PC-3 (cell line): Measurements from ENCODE around the gene FYN. TPM values are rescaled to one million over a fixed set of nuclear protein-coding genes. Genes with fewer than 3 reads are reported as not detected.

Source experiments
- ATAC-seq: fragments of 200-7000 bp; cut with Tn5 transposase; 2 replicates; pipeline ENCODE4 v1.9.1; 2020; ENCODE audit warnings: mild to moderate bottlenecking, moderate library complexity
- BruUV-seq: library from RNA; stranded (reverse); fragments of 400-500 nt; replicated peaks from 2 replicates; lab custom pipeline; 2021; lab: Mats Ljungman, UMichigan
- CTCF ChIA-PET: fragments of 300-600 bp; sonication (Branson Sonifier 250); formaldehyde crosslinking; loops from one replicate; lab custom pipeline; 2022; ENCODE audit warnings: antibody characterized with exemption; lab: Charles Lee
- POLR2A ChIA-PET: fragments of 300-600 bp; sonication (Branson Sonifier 250); formaldehyde crosslinking; loops from one replicate; lab custom pipeline; 2022; ENCODE audit warnings: antibody characterized with exemption; ENCODE audit not compliant: unreplicated experiment; lab: Charles Lee
- DNase-seq: peaks from one replicate; pipeline ENCODE4 v3.0.0-alpha.2; 2015
- H2AFZ ChIP-seq: fragments of 300-600 bp; sonication (generic); 2 replicates; pipeline ENCODE4 v1.6.0; 2016; ENCODE audit warnings: antibody characterized with exemption, low read length
- H3F3A ChIP-seq: fragments of 300-600 bp; sonication (generic); one replicate; pipeline ENCODE4 v1.6.0; 2017; ENCODE audit warnings: antibody characterized with exemption, low read length, control low read depth, mild to moderate bottlenecking; ENCODE audit not compliant: unreplicated experiment
- H3K27ac ChIP-seq: fragments of 300-600 bp; sonication (generic); 2 replicates; pipeline ENCODE4 v1.5.1; 2016; ENCODE audit warnings: mild to moderate bottlenecking, low read length
- H3K27me3 ChIP-seq: fragments of 300-600 bp; sonication (generic); 2 replicates; pipeline ENCODE4 v1.6.1; 2016; ENCODE audit warnings: low read length, mixed read lengths
- H3K36me3 ChIP-seq: fragments of 300-600 bp; sonication (generic); 2 replicates; pipeline ENCODE4 v1.6.1; 2016; ENCODE audit warnings: low read depth, mixed run types, low read length, mixed read lengths
- H3K4me1 ChIP-seq: fragments of 300-600 bp; sonication (generic); 2 replicates; pipeline ENCODE4 v1.5.1; 2016; ENCODE audit warnings: low read length; ENCODE audit not compliant: insufficient read depth
- H3K4me2 ChIP-seq: fragments of 300-600 bp; sonication (generic); 2 replicates; pipeline ENCODE4 v1.6.0; 2016; ENCODE audit warnings: low read length
- H3K4me3 ChIP-seq: fragments of 300-600 bp; sonication (generic); 2 replicates; pipeline ENCODE4 v1.5.1; 2016; ENCODE audit warnings: mild to moderate bottlenecking, low read length, mixed read lengths
- H3K79me2 ChIP-seq: fragments of 300-600 bp; sonication (generic); 2 replicates; pipeline ENCODE4 v1.6.1; 2017; ENCODE audit warnings: low read length, mixed read lengths
- H3K9ac ChIP-seq: fragments of 300-600 bp; sonication (generic); 2 replicates; pipeline ENCODE4 v1.6.0; 2016; ENCODE audit warnings: mild to moderate bottlenecking, low read length
- H3K9me2 ChIP-seq: fragments of 300-600 bp; sonication (generic); replicated peaks from 2 replicates; pipeline ENCODE4 v1.6.1; 2016; ENCODE audit warnings: mixed run types, low read length, mixed read lengths
- H3K9me3 ChIP-seq: fragments of 300-600 bp; sonication (generic); 2 replicates; pipeline ENCODE4 v1.6.1; 2016; ENCODE audit warnings: low read length, mixed read lengths
- H4K20me1 ChIP-seq: fragments of 300-600 bp; sonication (generic); 2 replicates; pipeline ENCODE4 v1.6.1; 2016; ENCODE audit warnings: low read length, mixed read lengths
- EZH2 ChIP-seq: fragments of 300-600 bp; sonication (generic); IDR thresholded peaks from one replicate; pipeline ENCODE4 v1.6.1; 2017; ENCODE audit warnings: antibody characterized with exemption, mild to moderate bottlenecking, low read length; ENCODE audit not compliant: unreplicated experiment
- EZH2phosphoT487 ChIP-seq: fragments of 300-600 bp; sonication (generic); IDR thresholded peaks from 2 replicates; pipeline ENCODE4 v1.6.1; 2018; ENCODE audit warnings: mild to moderate bottlenecking, antibody characterized with exemption, low read length, borderline replicate concordance
- intact Hi-C: fragments of 100-400 bp; cut with micrococcal nuclease; formaldehyde crosslinking; loops from 2 replicates; pipeline ENCODE4 v1.9.0; 2023
- total RNA-seq: library from RNA; depleted of rRNA; stranded (reverse); fragments of >200 nt; gene quantifications from 2 replicates; pipeline ENCODE4 v1.2.3, GENCODE V29; 2014
- TF ChIP-seq, protein P1 (sequence below): fragments of 300-600 bp; sonication (generic); conservative IDR thresholded peaks from 2 replicates; pipeline ENCODE4 v1.5.1; 2017; ENCODE audit warnings: antibody characterized with exemption, low read depth, mild to moderate bottlenecking, low read length

FYN gene
- total RNA-seq, 1 experiment from 2014 or later: 27.6 TPM

GRCh38 chr6:111696814-111697213, 176.4 kb downstream of the FYN start:
- no peaks in the 10 kb centered on the region for H3K9me3 ChIP-seq
- CTCF ChIA-PET: no interaction called here
- no peaks in the 10 kb centered on the region; the same call in 1 of the 2 replicates for H3K36me3 ChIP-seq
- H3K27me3 ChIP-seq: no peaks in the 10 kb centered on the region
- H3K4me1 ChIP-seq: no peaks in the 10 kb centered on the region
- H3K9me2 ChIP-seq: no peaks in the 10 kb centered on the region
- H4K20me1 ChIP-seq: no peaks in the 10 kb centered on the region
- no peak overlapping the region for H3K27ac ChIP-seq
- ATAC-seq: no peak
- intact Hi-C loops: no loop called here
- H3K9ac ChIP-seq: no peak overlapping the region
- DNase-seq: no peak
- no TSS peak for BruUV-seq
- POLR2A ChIA-PET: no interaction called here
- no peaks in the 10 kb centered on the region for H3F3A ChIP-seq
- H3K4me3 ChIP-seq: no peak overlapping the region
- no peak overlapping the region for H3K4me2 ChIP-seq
- TF ChIP-seq EZH2: no peak
- TF ChIP-seq EZH2phosphoT487: no peak
- TF ChIP-seq, protein P1, sequence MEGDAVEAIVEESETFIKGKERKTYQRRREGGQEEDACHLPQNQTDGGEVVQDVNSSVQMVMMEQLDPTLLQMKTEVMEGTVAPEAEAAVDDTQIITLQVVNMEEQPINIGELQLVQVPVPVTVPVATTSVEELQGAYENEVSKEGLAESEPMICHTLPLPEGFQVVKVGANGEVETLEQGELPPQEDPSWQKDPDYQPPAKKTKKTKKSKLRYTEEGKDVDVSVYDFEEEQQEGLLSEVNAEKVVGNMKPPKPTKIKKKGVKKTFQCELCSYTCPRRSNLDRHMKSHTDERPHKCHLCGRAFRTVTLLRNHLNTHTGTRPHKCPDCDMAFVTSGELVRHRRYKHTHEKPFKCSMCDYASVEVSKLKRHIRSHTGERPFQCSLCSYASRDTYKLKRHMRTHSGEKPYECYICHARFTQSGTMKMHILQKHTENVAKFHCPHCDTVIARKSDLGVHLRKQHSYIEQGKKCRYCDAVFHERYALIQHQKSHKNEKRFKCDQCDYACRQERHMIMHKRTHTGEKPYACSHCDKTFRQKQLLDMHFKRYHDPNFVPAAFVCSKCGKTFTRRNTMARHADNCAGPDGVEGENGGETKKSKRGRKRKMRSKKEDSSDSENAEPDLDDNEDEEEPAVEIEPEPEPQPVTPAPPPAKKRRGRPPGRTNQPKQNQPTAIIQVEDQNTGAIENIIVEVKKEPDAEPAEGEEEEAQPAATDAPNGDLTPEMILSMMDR: no peak
- H2AFZ ChIP-seq: no peak overlapping the region
- no peaks in the 10 kb centered on the region for H3K79me2 ChIP-seq

GRCh38 chr6:111692327-111693164, 180.7 kb downstream of the FYN start:
- no peak for DNase-seq
- TF ChIP-seq, protein P1: no peak
- TF ChIP-seq EZH2 (no peak), EZH2phosphoT487 (no peak)

More at GRCh38 chr6:111692327-111693164, 180.7 kb downstream of the FYN start:
- H3K79me2 ChIP-seq: no peaks in the 10 kb centered on the region
- no peaks in the 10 kb centered on the region for H3K4me1 ChIP-seq
- H3K4me2 ChIP-seq: no peak overlapping the region
- no peaks in the 10 kb centered on the region for H4K20me1 ChIP-seq
- BruUV-seq: no TSS peak
- H3K27ac ChIP-seq: no peak overlapping the region
- H2AFZ ChIP-seq: no peak overlapping the region
- H3K27me3 ChIP-seq: no peaks in the 10 kb centered on the region
- no peaks in the 10 kb centered on the region; the same call in 1 of the 2 replicates for H3K36me3 ChIP-seq
- no peaks in the 10 kb centered on the region for H3F3A ChIP-seq
- POLR2A ChIA-PET: no interaction called here
- ATAC-seq: no peak
- no peaks in the 10 kb centered on the region for H3K9me3 ChIP-seq
- H3K9ac ChIP-seq: no peak overlapping the region
- no peak overlapping the region for H3K4me3 ChIP-seq
- CTCF ChIA-PET: no interaction called here
- intact Hi-C loops: no loop called here
- no peaks in the 10 kb centered on the region for H3K9me2 ChIP-seq
